GM23248 (cell line): ENCODE results near the gene CRYGD. TPM values are rescaled to one million over a fixed set of nuclear protein-coding genes. Genes with fewer than 3 reads are reported as not detected.
"Not testable (repeated sequence)": the region's sequence is repeated elsewhere in the genome, so short reads cannot be mapped to it uniquely, and the experiment has no call there.

Experiments used
- DNase-seq: peaks from one replicate; pipeline ENCODE4 v3.0.0-alpha.2; 2015
- H2AFZ ChIP-seq: fragments of 200-600 bp; sonication (generic); 2 replicates; pipeline ENCODE4 v1.6.1; 2016; ENCODE audit warnings: antibody characterized with exemption
- H3F3A ChIP-seq: fragments of 200-600 bp; sonication (generic); 2 replicates; pipeline ENCODE4 v1.6.1; 2016; ENCODE audit warnings: mild to moderate bottlenecking, antibody characterized with exemption, mixed run types; ENCODE audit not compliant: insufficient read depth
- H3K27ac ChIP-seq: fragments of 200-600 bp; sonication (generic); 2 replicates; pipeline ENCODE4 v1.5.1; 2016; ENCODE audit warnings: mild to moderate bottlenecking
- H3K27me3 ChIP-seq: fragments of 200-600 bp; sonication (generic); replicated peaks from 2 replicates; pipeline ENCODE4 v1.6.1; 2016; ENCODE audit warnings: mild to moderate bottlenecking; ENCODE audit not compliant: insufficient read depth
- H3K36me3 ChIP-seq: fragments of 200-600 bp; sonication (generic); 2 replicates; pipeline ENCODE4 v1.6.1; 2016; ENCODE audit warnings: low read depth, mild to moderate bottlenecking
- H3K4me1 ChIP-seq: fragments of 200-600 bp; sonication (generic); 2 replicates; pipeline ENCODE4 v1.6.1; 2016; ENCODE audit warnings: mild to moderate bottlenecking; ENCODE audit not compliant: insufficient read depth
- H3K4me2 ChIP-seq: fragments of 200-600 bp; sonication (generic); one replicate; pipeline ENCODE4 v1.6.1; 2016; ENCODE audit warnings: mild to moderate bottlenecking; ENCODE audit not compliant: unreplicated experiment
- H3K4me3 ChIP-seq: fragments of 200-600 bp; sonication (generic); 2 replicates; pipeline ENCODE4 v1.5.1; 2016; ENCODE audit warnings: mild to moderate bottlenecking
- H3K79me2 ChIP-seq: fragments of 200-600 bp; sonication (generic); 2 replicates; pipeline ENCODE4 v1.6.1; 2016; ENCODE audit warnings: mild to moderate bottlenecking; ENCODE audit not compliant: insufficient read depth
- H3K9ac ChIP-seq: fragments of 200-600 bp; sonication (generic); 2 replicates; pipeline ENCODE4 v1.6.1; 2016; ENCODE audit warnings: mild to moderate bottlenecking
- H3K9me2 ChIP-seq: fragments of 200-600 bp; sonication (generic); 2 replicates; pipeline ENCODE4 v1.6.1; 2016; ENCODE audit warnings: mixed run types, mild to moderate bottlenecking, moderate library complexity; ENCODE audit not compliant: insufficient read depth
- H3K9me3 ChIP-seq: fragments of 200-600 bp; sonication (generic); one replicate; pipeline ENCODE4 v1.6.1; 2017; ENCODE audit warnings: low read depth
- H4K20me1 ChIP-seq: fragments of 200-600 bp; sonication (generic); 2 replicates; pipeline ENCODE4 v1.6.0; 2016; ENCODE audit not compliant: insufficient read depth
- EZH2 ChIP-seq: fragments of 200-600 bp; sonication (generic); IDR thresholded peaks from 2 replicates; pipeline ENCODE4 v1.6.1; 2018; ENCODE audit warnings: antibody characterized with exemption, mild to moderate bottlenecking; ENCODE audit not compliant: insufficient read depth, poor library complexity, severe bottlenecking
- EZH2phosphoT487 ChIP-seq: fragments of 200-600 bp; sonication (generic); IDR thresholded peaks from 2 replicates; pipeline ENCODE4 v1.6.1; 2018; ENCODE audit warnings: antibody characterized with exemption, moderate library complexity, mild to moderate bottlenecking, low read depth; ENCODE audit not compliant: insufficient read depth
- WGBS, 2 experiments: methylation state at CpG; one replicate each; pipeline ENCODE4 v1.1.6; 2015 to 2017; ENCODE audit warnings: low lambda C conversion rate in 2 of 2, low coverage in 1 of 2; ENCODE audit errors: missing lambda C conversion rate in 2 of 2; 5-methylcytosine and 5-hydroxymethylcytosine counted together
- in situ Hi-C: fragments of 300-500 bp; cut with MboI; formaldehyde crosslinking; loops from 2 replicates; pipeline ENCODE4 v1.15.0; 2020
- polyA plus RNA-seq: library from polyadenylated mRNA; unstranded; fragments of >200 nt; fragmentation: Nextera tagmentation; extraction: Ambion mirVana; gene quantifications from 2 replicates; pipeline ENCODE4 v1.2.1, GENCODE V29; 2016
- total RNA-seq: library from RNA; depleted of rRNA; stranded (reverse); fragments of >200 nt; shearing (Covaris generic); gene quantifications from 2 replicates; pipeline ENCODE4 v1.2.3, GENCODE V29; 2014

The CRYGD gene
- total and polyA plus RNA-seq, 2 experiments from 2014 or later: not detected

GRCh38 chr2:208099682-208100470, 24.4 kb downstream of the CRYGD start:
- H3K4me2 ChIP-seq: no peak overlapping the region
- 0 out of 2 replicates have a peak, but pooled peaks cover 7% of the 10 kb centered on the region for H3K4me1 ChIP-seq
- H3K4me3 ChIP-seq: no peak overlapping the region
- 45 to 48% methylated on average over 13 of the region's 13 CpGs for WGBS, 2 experiments
- no peaks in the 10 kb centered on the region for H3F3A ChIP-seq
- no peak overlapping the region for H2AFZ ChIP-seq
- no peaks in the 10 kb centered on the region for H4K20me1 ChIP-seq
- in situ Hi-C loops: no loop called here
- H3K27me3 ChIP-seq: peaks cover 21% of the 10 kb centered on the region
- H3K9me3 ChIP-seq: no peaks in the 10 kb centered on the region
- TF ChIP-seq EZH2phosphoT487 (no peak), EZH2 (no peak)
- no peak overlapping the region for H3K27ac ChIP-seq
- no peaks in the 10 kb centered on the region for H3K9me2 ChIP-seq
- no peaks in the 10 kb centered on the region for H3K79me2 ChIP-seq
- DNase-seq: no peak
- no peak overlapping the region for H3K9ac ChIP-seq
- no peaks in the 10 kb centered on the region for H3K36me3 ChIP-seq

GRCh38 chr2:208098701-208099100, 25.6 kb downstream of the CRYGD start:
- DNase-seq, H3K9ac ChIP-seq, H2AFZ ChIP-seq, H4K20me1 ChIP-seq, H3K9me3 ChIP-seq, H3F3A ChIP-seq, H3K4me3 ChIP-seq, H3K27ac ChIP-seq, H3K79me2 ChIP-seq, in situ Hi-C loops, H3K4me1 ChIP-seq, H3K9me2 ChIP-seq, H3K36me3 ChIP-seq, H3K4me2 ChIP-seq: not testable (repeated sequence)
- H3K27me3 ChIP-seq: peaks cover 18% of the 10 kb centered on the region
- WGBS, 2 experiments: 59 to 72% methylated on average over 1 of the region's 1 CpG

- Histone ChIP-seq H3K9me2 (no peaks in the 10 kb centered on the region), H3K9ac (no peak overlapping the region), H3K27ac (no peak overlapping the region), H2AFZ (no peak overlapping the region), H3K27me3 (peaks cover 18% of the 10 kb centered on the region), H3K4me2 (no peak overlapping the region), H3K36me3 (no peaks in the 10 kb centered on the region), H3K79me2 (no peaks in the 10 kb centered on the region), H3F3A (no peaks in the 10 kb centered on the region), H3K4me3 (no peak overlapping the region), H4K20me1 (no peaks in the 10 kb centered on the region), H3K4me1 (0 out of 2 replicates have a peak, but pooled peaks cover 7% of the 10 kb centered on the region), H3K9me3 (no peaks in the 10 kb centered on the region)
- no peak for DNase-seq
- 0 to 2% methylated on average over 2 of the region's 2 CpGs for WGBS, 2 experiments
- TF ChIP-seq EZH2phosphoT487 (no peak), EZH2 (no peak)
- in situ Hi-C loops: no loop called here
These were observed 26.1 kb downstream of the CRYGD start for GRCh38 chr2:208098267-208098666.

GRCh38 chr2:208097801-208098200, 26.5 kb downstream of the CRYGD start:
- peak; percentile 70 for DNase-seq
- Histone ChIP-seq H3K4me1 (0 out of 2 replicates have a peak, but pooled peaks cover 7% of the 10 kb centered on the region), H3K36me3 (no peaks in the 10 kb centered on the region)

More at GRCh38 chr2:208097801-208098200, 26.5 kb downstream of the CRYGD start:
- 0 to 1% methylated on average over 5 of the region's 5 CpGs for WGBS, 2 experiments
- Histone ChIP-seq H3K4me2 (no peak overlapping the region), H3K27me3 (peaks cover 18% of the 10 kb centered on the region), H3K79me2 (no peaks in the 10 kb centered on the region), H3K9me2 (no peaks in the 10 kb centered on the region), H3K27ac (no peak overlapping the region), H4K20me1 (no peaks in the 10 kb centered on the region), H3K4me3 (no peak overlapping the region), H3K9me3 (no peaks in the 10 kb centered on the region), H2AFZ (no peak overlapping the region), H3F3A (no peaks in the 10 kb centered on the region), H3K9ac (no peak overlapping the region)
- in situ Hi-C loops: no loop called here
- peak; percentile 87; the same call in 1 of the 2 replicates for TF ChIP-seq EZH2phosphoT487
- TF ChIP-seq EZH2: no peak
